Measurements from ENCODE around the gene PITPNM2. TPM values are rescaled to one million over a fixed set of nuclear protein-coding genes. Genes with fewer than 3 reads are reported as not detected.

PITPNM2 gene
- polyA plus RNA-seq, 1 donor: 7.8 TPM

Other genes starting within 250 kb of the PITPNM2 start
- gene ABCB9, start 184.6 kb downstream of the PITPNM2 start, polyA plus RNA-seq: 5.2 TPM
- gene OGFOD2, start 175.8 kb downstream of the PITPNM2 start, polyA plus RNA-seq: 22.2 TPM
- gene ARL6IP4, start 170.4 kb downstream of the PITPNM2 start, polyA plus RNA-seq: 208 TPM
- gene MPHOSPH9, start 82.1 kb upstream of the PITPNM2 start, polyA plus RNA-seq: 17.8 TPM
- gene MTRFR, start 82.3 kb upstream of the PITPNM2 start, polyA plus RNA-seq: 15.9 TPM
- 82.9 TPM for gene CDK2AP1, start 120.8 kb upstream of the PITPNM2 start, polyA plus RNA-seq
- gene SBNO1, start 213.8 kb upstream of the PITPNM2 start, polyA plus RNA-seq: 18.8 TPM
- gene KMT5A, start 233.0 kb upstream of the PITPNM2 start, polyA plus RNA-seq: 37.6 TPM

Data from large intestine (tissue), 1 donor.